Nephron (organoid): ENCODE data around the gene RFT1.
A peak's percentile ranks its signal among the peaks of the same experiment; 100 is the strongest.

Experiments
- H3K27ac Mint-ChIP-seq, 3 experiments: 2 replicates each; pipeline ENCODE4 v1.8.0; 2020; ENCODE audit warnings: mixed read lengths in 3 of 3, mild to moderate bottlenecking in 2 of 3, moderate library complexity in 1 of 3
- H3K27me3 Mint-ChIP-seq: 2 replicates; pipeline ENCODE4 v1.8.0; 2021; ENCODE audit warnings: low read depth, mild to moderate bottlenecking, moderate library complexity, mixed read lengths
- H3K36me3 Mint-ChIP-seq: 2 replicates; pipeline ENCODE4 v1.8.0; 2020; ENCODE audit warnings: low read depth, mixed read lengths
- H3K4me1 Mint-ChIP-seq: 2 replicates; pipeline ENCODE4 v1.8.0; 2020; ENCODE audit warnings: mixed read lengths
- H3K4me3 Mint-ChIP-seq, 3 experiments: 2 replicates each; pipeline ENCODE4 v1.8.0; 2020; ENCODE audit warnings: mild to moderate bottlenecking in 3 of 3, mixed read lengths in 3 of 3, moderate library complexity in 2 of 3
- H3K9me3 Mint-ChIP-seq: 2 replicates; pipeline ENCODE4 v1.8.0; 2020; ENCODE audit warnings: mixed read lengths
- TF ChIP-seq, protein P1 (sequence below), 3 experiments: fragments of 200-600 bp; sonication (generic); IDR thresholded peaks; one replicate each; pipeline ENCODE4 v1.5.0; 2021; ENCODE audit warnings: antibody characterized with exemption in 3 of 3; ENCODE audit not compliant: unreplicated experiment in 3 of 3

Gene RFT1

DNA sequence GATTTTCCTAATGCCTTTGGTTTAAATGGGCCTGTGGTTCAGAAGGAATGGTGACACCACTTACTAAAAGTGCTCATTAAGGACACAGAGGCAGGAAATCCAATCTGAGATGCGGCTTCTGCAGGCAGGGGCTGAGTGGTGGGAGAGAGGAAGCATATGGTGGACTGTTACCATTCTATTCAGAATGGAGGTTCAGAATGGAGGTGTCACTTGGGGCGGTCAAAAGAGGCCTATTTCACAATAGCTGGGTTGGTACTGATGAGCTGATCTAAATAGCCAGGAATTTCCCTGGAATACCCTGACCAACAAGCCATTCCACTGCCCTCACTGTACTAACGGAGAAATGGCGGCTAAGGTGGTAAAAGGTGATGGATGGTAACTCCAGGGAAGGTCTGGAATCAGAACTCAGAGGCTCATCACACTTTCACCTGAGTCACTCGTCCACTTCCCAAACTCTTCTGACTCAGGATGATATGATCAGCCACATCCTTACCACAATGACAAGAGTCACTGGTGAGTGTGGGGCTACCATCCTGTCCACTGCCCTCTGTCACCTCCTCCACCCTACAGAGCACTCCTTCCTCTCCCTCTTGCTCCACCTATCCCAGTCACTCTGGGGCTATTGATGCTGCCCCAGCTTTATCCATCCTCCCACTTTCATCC lies 15.7 kb downstream of the RFT1 start:
- TF ChIP-seq, protein P1, sequence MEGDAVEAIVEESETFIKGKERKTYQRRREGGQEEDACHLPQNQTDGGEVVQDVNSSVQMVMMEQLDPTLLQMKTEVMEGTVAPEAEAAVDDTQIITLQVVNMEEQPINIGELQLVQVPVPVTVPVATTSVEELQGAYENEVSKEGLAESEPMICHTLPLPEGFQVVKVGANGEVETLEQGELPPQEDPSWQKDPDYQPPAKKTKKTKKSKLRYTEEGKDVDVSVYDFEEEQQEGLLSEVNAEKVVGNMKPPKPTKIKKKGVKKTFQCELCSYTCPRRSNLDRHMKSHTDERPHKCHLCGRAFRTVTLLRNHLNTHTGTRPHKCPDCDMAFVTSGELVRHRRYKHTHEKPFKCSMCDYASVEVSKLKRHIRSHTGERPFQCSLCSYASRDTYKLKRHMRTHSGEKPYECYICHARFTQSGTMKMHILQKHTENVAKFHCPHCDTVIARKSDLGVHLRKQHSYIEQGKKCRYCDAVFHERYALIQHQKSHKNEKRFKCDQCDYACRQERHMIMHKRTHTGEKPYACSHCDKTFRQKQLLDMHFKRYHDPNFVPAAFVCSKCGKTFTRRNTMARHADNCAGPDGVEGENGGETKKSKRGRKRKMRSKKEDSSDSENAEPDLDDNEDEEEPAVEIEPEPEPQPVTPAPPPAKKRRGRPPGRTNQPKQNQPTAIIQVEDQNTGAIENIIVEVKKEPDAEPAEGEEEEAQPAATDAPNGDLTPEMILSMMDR (IDR thresholded peaks at IDR 0.05; ENCODE audit: unreplicated experiment in 3 of 3), result no peak
- Mint-ChIP-seq H3K36me3 (peaks cover 22% of the 10 kb centered on the region), H3K27ac (no peak overlapping the region), H3K4me1 (peaks cover 18% of the 10 kb centered on the region), H3K9me3 (no peaks in the 10 kb centered on the region), H3K4me3 (no peak overlapping the region), H3K27me3 (no peaks in the 10 kb centered on the region)

DNA sequence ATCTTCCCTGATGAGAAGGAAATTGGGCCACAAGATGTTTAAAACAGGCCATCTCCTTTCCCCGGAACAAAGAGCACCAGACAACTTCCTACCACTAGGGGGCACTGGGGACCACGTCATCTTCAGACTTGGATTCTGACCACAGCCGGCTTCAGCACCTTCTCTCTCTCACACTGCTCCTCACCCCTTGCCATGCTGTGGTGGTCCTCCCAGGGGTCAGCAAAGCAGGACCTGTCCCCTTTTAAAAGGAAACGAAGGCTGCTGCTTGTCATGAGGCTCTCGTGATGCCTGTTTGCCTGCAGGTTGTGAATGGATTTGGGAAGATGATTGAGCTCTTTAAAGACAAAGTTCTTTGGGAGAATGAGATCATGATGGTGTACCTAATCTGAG lies 16.2 kb downstream of the RFT1 start:
- no peak overlapping the region for H3K4me3 Mint-ChIP-seq
- TF ChIP-seq, protein P1 (IDR thresholded peaks at IDR 0.05; ENCODE audit: unreplicated experiment in 3 of 3), result peak; percentile 92 to 95 (median 92)
- H3K27ac Mint-ChIP-seq, result no peak overlapping the region
- no peaks in the 10 kb centered on the region for H3K9me3 Mint-ChIP-seq
- peaks cover 28% of the 10 kb centered on the region for H3K36me3 Mint-ChIP-seq
- H3K27me3 Mint-ChIP-seq, result no peaks in the 10 kb centered on the region
- H3K4me1 Mint-ChIP-seq, result peaks cover 22% of the 10 kb centered on the region

DNA sequence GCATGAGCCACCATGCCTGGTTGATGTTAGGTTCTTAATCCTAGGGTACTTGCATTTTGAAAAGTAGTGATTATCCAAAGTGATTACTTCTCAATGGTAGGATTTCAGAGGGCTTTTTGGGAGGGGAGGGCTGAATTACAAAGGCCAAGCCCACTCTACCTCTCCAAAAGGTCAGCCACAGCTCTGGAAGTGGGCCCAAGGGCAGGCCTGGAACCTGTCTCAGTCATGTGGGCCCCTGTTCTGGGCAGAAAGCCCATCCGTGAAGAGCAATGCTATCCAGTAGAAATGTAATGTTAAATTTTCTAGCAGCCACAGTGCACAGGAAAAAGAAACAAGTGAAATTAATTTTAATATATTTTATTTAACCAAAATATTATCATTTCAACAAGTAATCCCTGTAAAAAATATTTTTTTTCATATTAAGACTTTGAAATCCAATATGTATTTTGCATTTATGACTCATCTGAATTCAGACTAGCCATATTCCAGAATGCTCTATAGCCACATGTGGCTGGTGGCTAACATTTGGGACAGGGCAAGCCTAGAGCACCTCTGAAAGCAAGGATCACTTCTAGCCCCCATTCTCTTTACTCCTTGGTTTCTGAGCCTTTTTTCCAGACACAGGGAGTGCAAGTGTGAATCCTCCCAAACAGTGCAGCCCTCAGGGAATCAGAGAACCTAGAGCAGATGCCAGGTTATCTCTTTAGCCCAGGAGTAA lies 16.8 kb downstream of the RFT1 start:
- TF ChIP-seq, protein P1 (IDR thresholded peaks at IDR 0.05; ENCODE audit: unreplicated experiment in 3 of 3), result no peak
- H3K4me1 Mint-ChIP-seq, result peaks cover 24% of the 10 kb centered on the region
- H3K27ac Mint-ChIP-seq, result no peak overlapping the region
- H3K27me3 Mint-ChIP-seq, result no peaks in the 10 kb centered on the region
- H3K9me3 Mint-ChIP-seq, result no peaks in the 10 kb centered on the region
- H3K36me3 Mint-ChIP-seq, result peaks cover 27% of the 10 kb centered on the region
- no peak overlapping the region for H3K4me3 Mint-ChIP-seq

DNA sequence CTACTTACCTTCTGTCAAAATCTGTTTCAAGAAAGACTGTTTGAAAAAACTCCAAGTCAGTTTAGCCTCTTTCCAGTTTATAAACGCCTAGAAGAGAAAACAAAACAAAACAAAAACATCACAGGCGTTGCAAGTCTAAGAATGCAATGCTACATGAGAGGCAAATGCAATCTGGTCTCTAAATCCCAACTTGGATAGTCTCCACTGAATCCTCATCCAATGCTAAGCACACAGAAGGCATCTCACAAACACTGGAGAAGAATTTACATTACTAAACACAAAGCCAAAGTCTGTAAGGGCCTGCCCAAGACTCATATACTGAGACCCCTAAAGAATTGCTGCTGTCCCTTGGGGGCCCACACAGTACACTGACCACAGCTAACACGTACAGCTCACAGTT lies 18.4 kb downstream of the RFT1 start:
- Mint-ChIP-seq H3K27ac (peak overlapping the region in 1 of 3 experiments; percentile 73), H3K9me3 (no peaks in the 10 kb centered on the region), H3K4me1 (peaks cover 24% of the 10 kb centered on the region), H3K4me3 (no peak overlapping the region), H3K36me3 (peaks cover 25% of the 10 kb centered on the region), H3K27me3 (no peaks in the 10 kb centered on the region)
- TF ChIP-seq, protein P1 (IDR thresholded peaks at IDR 0.05; ENCODE audit: unreplicated experiment in 3 of 3), result no peak

DNA sequence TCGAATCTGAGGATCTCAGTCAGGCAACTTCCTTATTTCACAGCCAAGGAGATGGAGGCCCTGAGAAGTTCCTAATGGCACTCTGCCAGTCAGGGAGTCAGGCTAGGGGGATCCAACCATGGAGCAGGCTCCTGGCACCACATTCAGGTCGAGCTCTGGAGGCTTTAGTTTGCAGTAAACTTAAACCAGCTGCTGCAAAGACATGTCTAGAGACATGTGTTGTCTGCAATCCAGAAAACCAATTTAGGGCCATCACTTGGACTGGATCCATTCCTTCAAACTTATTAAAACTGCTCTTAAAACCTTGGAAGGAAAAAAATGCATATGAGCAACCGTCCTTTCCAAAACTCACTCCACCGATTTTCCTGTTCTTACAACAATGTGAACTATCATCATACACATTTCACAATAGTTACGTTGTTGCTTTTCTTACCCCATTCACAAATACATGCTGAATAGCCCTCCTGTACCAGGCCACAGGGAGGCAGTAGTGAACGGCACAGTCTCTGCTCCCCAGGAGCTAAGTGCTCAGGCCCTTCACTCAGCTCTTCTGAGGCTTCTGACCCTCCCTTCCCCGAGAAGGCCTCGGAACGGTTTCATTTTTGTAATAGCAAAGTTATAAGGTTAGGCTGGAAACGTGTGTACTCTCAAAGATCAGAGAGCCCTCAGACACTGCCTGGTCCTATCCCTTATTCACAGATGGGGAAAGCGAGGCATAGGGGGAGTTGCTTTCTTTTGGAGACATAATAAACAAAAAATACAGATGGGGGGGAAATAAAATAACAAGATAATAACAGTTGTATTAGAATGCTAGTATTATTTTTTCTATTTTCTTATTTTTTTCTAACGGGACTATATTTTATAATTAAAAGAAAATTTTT lies 20.1 kb downstream of the RFT1 start:
- H3K36me3 Mint-ChIP-seq, result peaks cover 35% of the 10 kb centered on the region
- no peaks in the 10 kb centered on the region for H3K9me3 Mint-ChIP-seq
- peak overlapping the region in 1 of 3 experiments; percentile 21 for H3K4me3 Mint-ChIP-seq
- peaks cover 24% of the 10 kb centered on the region for H3K4me1 Mint-ChIP-seq
- TF ChIP-seq, protein P1 (IDR thresholded peaks at IDR 0.05; ENCODE audit: unreplicated experiment in 3 of 3), result peak; percentile 24 to 42 (median 32)
- peak overlapping the region; percentile 59 to 85 (median 74) for H3K27ac Mint-ChIP-seq
- no peaks in the 10 kb centered on the region for H3K27me3 Mint-ChIP-seq
